ENCODE measurements around the gene TP53INP2.

TP53INP2 gene

DNA sequence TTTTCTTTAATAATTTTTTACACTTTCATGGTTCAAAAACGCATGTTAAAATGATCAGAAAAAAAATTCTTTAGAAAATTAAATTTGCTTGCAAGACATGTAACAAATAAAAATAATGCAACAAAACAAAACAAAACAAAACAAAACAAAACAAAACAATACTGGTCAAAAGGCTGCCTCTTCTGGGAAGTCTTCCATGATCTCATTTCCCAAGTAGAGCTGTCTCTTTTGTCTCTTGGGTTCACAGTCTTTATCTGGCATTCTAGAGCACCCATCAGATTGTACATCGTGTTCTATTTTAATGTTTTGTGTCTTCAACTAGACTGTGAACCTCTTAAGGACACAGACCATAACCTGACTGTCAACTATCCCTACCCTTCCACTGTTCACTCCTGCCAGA lies 25.3 kb downstream of the TP53INP2 start:
- DNase-seq: no peak

GRCh38 chr20:34732523-34732922 lies 28.4 kb downstream of the TP53INP2 start:
- no peak for DNase-seq

DNA sequence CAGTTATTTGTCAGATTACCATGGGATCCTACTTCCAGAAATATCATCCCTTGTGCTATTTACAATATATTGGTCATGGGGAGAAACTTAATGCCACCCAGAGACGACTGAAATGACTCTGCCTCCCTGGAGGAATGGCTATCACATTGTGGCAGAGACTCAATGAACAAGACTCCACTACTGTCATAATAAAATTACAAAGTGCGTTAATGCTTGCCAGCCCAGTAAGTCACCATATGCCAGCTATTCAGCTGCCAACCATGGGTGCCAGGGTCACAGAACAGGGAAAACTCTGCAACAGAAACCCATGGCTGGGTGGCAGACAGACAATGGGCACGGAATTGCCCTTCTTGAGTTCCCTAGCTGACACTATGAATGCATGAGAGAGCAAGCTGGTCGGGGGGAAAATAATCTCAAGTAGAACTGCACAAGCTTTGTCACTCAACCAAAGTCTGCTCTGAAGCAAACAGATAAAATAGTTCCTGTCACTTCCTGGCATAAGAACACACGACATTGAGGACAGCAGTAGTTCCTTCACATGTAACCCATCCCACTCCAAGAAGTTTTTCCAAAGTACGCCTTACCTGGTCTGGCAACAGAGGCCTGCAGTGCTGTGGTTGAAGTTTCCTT lies 32.1 kb downstream of the TP53INP2 start:
- DNase-seq: no peak

DNA sequence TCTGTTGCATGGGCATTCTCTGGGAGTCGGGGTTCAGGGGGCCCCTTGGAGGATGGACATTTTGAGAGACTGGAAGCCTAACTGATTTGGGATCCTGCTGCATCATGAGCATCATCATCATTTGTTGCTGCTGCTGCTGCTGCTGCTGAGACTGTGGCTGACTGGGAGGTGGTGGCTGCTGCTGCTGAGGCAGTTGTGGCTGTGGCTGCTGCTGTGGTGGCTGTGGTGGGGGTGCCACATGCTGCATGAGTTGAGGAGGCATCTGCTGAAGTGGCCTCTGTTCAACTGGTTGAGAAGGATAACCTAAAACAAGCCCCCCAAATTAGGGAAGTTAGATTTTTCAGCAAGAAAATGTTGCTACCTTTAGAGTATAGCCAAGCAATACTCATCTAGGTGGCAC lies 38.9 kb downstream of the TP53INP2 start:
- DNase-seq: no peak

DNA sequence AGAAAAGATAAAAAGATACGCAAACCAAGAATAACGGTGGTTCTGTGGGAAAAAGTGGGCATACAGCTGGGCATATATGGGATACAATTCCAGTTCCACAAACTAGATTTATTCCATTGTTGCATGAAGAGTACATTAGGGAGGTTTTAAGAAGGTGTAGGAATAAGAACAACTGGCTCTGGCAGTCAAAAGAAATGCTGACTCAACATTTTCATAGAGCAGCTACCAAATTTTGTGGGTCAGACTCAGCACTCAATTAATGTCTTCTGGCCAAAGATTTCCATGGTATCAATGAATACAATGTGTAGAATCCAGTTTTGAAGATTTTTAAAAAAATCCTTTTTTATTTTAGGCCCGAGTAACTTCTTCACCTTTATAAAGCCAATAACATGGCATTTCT lies 40.2 kb downstream of the TP53INP2 start:
- DNase-seq: no peak

DNA sequence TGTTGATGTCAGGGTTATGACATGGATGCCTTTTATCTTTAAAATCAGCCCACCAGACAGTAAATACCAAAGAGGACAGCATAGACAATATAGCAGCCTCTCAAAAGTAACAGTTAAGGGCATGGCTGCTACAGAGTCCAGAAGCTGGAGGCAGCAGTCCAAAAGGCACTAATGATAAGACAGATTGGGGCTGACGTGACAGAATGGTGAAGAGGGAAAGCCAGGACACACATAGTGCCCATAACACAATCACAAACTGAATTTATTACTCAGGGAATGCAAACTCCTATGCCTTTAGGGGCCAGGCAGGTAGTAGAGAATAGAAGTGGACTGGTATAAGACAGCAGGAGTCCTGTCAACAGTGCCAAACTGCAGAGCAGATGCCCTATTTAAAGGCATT lies 40.7 kb downstream of the TP53INP2 start:
- no peak for DNase-seq

DNA sequence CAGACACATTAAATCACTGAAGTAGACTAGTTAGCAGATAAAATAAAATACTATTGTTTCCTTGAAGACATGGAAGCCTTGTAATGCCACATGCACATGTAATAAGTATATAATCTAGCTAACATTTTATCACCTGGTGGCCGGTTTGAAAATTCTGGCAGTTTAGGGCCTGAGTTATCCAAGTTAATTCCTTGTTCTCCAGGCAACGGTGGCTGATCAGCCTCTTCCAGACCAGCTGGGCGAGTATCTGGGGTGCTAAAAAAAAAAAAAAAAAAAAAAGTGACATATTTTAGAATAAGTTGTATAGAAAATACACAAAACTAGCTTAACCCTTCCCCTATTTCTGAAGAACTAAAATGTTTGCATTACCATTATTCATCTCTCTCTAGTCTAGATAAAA lies 42.5 kb downstream of the TP53INP2 start:
- DNase-seq: no peak

- no peak for DNase-seq
Measured at GRCh38 chr20:34747479-34747878, 43.3 kb downstream of the TP53INP2 start.

DNA sequence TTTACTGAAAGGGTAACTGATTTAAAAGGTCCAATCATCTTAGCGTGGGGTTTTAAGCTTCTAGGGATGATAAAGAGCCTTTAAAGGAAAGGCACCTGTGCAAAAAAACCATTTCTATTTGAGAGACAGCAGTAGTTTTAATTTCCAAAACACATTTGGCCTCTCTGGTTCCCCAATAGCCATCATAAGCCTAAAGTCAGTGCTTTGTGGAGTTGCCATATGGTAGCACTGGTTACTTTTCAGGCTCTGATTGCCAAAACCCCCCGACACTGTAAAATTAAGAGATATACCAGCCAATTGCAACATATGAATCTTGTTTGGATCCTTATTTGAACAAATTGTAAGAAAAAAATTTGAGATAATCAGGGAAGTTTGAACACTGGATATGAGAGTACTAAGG lies 44.6 kb downstream of the TP53INP2 start:
- DNase-seq: no peak

DNA sequence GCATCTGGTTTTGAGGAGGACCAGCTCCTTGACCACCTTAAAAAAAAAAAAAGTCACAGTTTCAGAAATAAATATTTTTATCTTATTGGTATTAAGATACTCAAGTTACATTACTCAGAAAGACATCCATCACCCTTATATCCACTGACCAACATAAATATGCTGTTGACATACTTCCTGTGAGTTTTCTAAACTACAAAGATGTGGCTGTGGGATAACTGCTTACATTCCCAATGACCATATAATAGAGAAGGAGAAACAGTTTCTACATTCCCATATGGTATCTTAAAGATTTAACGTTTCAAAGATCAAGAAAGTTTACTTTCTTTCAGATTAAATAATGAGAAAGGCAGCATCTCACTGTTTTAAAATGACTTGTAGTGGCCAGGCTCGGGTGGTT lies 46.3 kb downstream of the TP53INP2 start:
- no peak for DNase-seq

- DNase-seq: no peak
Measured at GRCh38 chr20:34751453-34751852, 47.3 kb downstream of the TP53INP2 start.

DNA sequence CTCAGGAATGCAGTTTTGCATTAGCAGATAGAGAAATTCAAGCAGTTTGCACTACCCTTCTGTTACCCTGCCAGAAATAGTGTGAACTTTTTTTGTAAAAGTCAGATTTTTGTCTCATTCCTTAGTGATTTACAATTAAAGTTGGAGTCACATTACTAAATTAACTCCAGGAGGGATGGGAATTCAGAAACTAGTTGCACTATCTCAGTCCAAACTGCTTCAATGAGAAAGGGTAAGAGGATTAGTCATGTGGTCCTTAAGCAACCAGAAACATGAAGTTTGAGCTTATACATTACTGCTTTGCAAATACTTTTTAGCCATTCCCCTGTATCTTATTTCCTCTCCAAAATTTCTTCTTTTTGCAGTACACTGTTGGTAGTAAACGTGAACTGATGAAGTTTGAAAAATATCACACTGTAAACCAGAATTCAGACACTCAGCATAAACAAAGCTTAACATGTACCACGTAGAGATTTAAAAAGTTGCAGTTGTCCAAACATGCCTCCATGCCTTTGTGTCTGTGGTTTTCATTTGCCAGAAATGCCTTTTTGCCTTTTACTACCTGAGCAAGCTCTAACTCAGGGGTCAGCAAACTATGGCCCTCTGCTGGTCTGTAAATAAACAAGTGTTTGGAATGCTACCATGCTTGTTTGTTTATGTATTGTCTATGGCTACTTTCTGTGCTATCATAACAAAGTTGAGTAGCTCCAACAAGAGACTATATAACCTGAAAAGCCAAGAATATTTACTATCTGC lies 49.7 kb downstream of the TP53INP2 start:
- DNase-seq: no peak

- no peak for DNase-seq
Measured at GRCh38 chr20:34754611-34755010, 50.5 kb downstream of the TP53INP2 start.

DNA sequence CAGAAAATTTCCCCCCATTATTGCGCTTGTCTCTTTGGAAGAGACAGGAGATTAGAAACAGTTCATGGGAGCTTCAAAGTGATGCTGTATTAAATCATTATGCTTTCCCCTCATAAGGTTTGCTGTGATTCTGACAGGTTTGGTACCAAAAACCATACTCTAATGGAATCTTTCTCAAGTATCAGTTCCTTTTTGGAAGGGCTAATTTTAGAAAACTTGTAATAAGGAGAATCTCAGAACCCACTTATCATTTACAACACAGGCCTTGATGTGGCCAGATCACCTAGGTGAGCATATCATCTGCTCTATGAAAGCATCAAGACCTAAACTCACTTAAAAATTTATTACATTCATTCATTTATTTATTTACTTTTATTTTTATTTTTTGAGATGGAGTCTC lies 51.2 kb downstream of the TP53INP2 start:
- DNase-seq: no peak

GRCh38 chr20:34762031-34762555 lies 57.9 kb downstream of the TP53INP2 start:
- no peak for DNase-seq

All from AML-193 (cell line).